ENCODE measurements around the gene ATP2B3.

The ATP2B3 gene

GRCh38 chrX:153624196-153625091 is 107.0 kb downstream of the ATP2B3 start:
- TF ChIP-seq FOXP2 (optimal IDR thresholded peaks at IDR 0.05; ENCODE audit: control extremely low read depth, extremely low read length, insufficient read depth) (no peak), EZH2 (IDR thresholded peaks at IDR 0.05) (no peak), POLR2AphosphoS5 (IDR thresholded peaks at IDR 0.05; ENCODE audit: borderline replicate concordance, low read depth, low read length) (no peak)
- Histone ChIP-seq H3K9ac (ENCODE audit: insufficient read length) (no peak overlapping the region), H3K9me3 (ENCODE audit: low read depth, low read length) (no peaks in the 10 kb centered on the region), H3K36me3 (ENCODE audit: insufficient read depth, low read length) (no peaks in the 10 kb centered on the region), H3K4me3 (no peak overlapping the region), H3K27ac (no peak overlapping the region)
- DNase-seq (ENCODE audit: low read depth, low spot score) = no peak

- Histone ChIP-seq H3K9me3 (ENCODE audit: low read depth, low read length) (no peaks in the 10 kb centered on the region), H3K9ac (ENCODE audit: insufficient read length) (no peak overlapping the region), H3K27ac (no peak overlapping the region), H3K36me3 (ENCODE audit: insufficient read depth, low read length) (no peaks in the 10 kb centered on the region), H3K4me3 (no peak overlapping the region)
- DNase-seq (ENCODE audit: low read depth, low spot score) = no peak
- TF ChIP-seq POLR2AphosphoS5 (IDR thresholded peaks at IDR 0.05; ENCODE audit: borderline replicate concordance, low read depth, low read length) (no peak), FOXP2 (optimal IDR thresholded peaks at IDR 0.05; ENCODE audit: control extremely low read depth, extremely low read length, insufficient read depth) (no peak), EZH2 (IDR thresholded peaks at IDR 0.05) (no peak)
These were observed 108.0 kb downstream of the ATP2B3 start for GRCh38 chrX:153625271-153626024.

- no peaks in the 10 kb centered on the region for H3K9me3 ChIP-seq (ENCODE audit: low read depth, low read length)
- H3K27ac ChIP-seq = no peak overlapping the region
- H3K9ac ChIP-seq (ENCODE audit: insufficient read length) = no peak overlapping the region
- DNase-seq (ENCODE audit: low read depth, low spot score) = no peak
- no peak for TF ChIP-seq FOXP2 (optimal IDR thresholded peaks at IDR 0.05; ENCODE audit: control extremely low read depth, extremely low read length, insufficient read depth)
- TF ChIP-seq POLR2AphosphoS5 (IDR thresholded peaks at IDR 0.05; ENCODE audit: borderline replicate concordance, low read depth, low read length) = no peak
- no peak for TF ChIP-seq EZH2 (IDR thresholded peaks at IDR 0.05)
- no peaks in the 10 kb centered on the region for H3K36me3 ChIP-seq (ENCODE audit: insufficient read depth, low read length)
- H3K4me3 ChIP-seq = no peak overlapping the region
These were observed 108.7 kb downstream of the ATP2B3 start for GRCh38 chrX:153626025-153626633.

- Histone ChIP-seq H3K9me3 (ENCODE audit: low read depth, low read length) (no peaks in the 10 kb centered on the region), H3K9ac (ENCODE audit: insufficient read length) (no peak overlapping the region), H3K4me3 (no peak overlapping the region), H3K27ac (no peak overlapping the region), H3K36me3 (ENCODE audit: insufficient read depth, low read length) (no peaks in the 10 kb centered on the region)
- TF ChIP-seq POLR2AphosphoS5 (IDR thresholded peaks at IDR 0.05; ENCODE audit: borderline replicate concordance, low read depth, low read length) = no peak
- no peak for TF ChIP-seq FOXP2 (optimal IDR thresholded peaks at IDR 0.05; ENCODE audit: control extremely low read depth, extremely low read length, insufficient read depth)
- no peak for TF ChIP-seq EZH2 (IDR thresholded peaks at IDR 0.05)
- DNase-seq (ENCODE audit: low read depth, low spot score) = no peak
These were observed 109.6 kb downstream of the ATP2B3 start for GRCh38 chrX:153626863-153627674.

- TF ChIP-seq POLR2AphosphoS5 (IDR thresholded peaks at IDR 0.05; ENCODE audit: borderline replicate concordance, low read depth, low read length) = no peak
- no peak for TF ChIP-seq EZH2 (IDR thresholded peaks at IDR 0.05)
- TF ChIP-seq FOXP2 (optimal IDR thresholded peaks at IDR 0.05; ENCODE audit: control extremely low read depth, extremely low read length, insufficient read depth) = no peak
- no peak overlapping the region for H3K9ac ChIP-seq (ENCODE audit: insufficient read length)
- no peaks in the 10 kb centered on the region for H3K9me3 ChIP-seq (ENCODE audit: low read depth, low read length)
These were observed 110.3 kb downstream of the ATP2B3 start for GRCh38 chrX:153627675-153628111.

GRCh38 chrX:153628129-153628528 is 110.7 kb downstream of the ATP2B3 start:
- H3K4me3 ChIP-seq = no peak overlapping the region
- no peak overlapping the region for H3K9ac ChIP-seq (ENCODE audit: insufficient read length)
- TF ChIP-seq POLR2AphosphoS5 (IDR thresholded peaks at IDR 0.05; ENCODE audit: borderline replicate concordance, low read depth, low read length) = no peak
- no peak for TF ChIP-seq EZH2 (IDR thresholded peaks at IDR 0.05)
- no peaks in the 10 kb centered on the region for H3K36me3 ChIP-seq (ENCODE audit: insufficient read depth, low read length)
- no peaks in the 10 kb centered on the region for H3K9me3 ChIP-seq (ENCODE audit: low read depth, low read length)
- DNase-seq (ENCODE audit: low read depth, low spot score) = no peak
- no peak overlapping the region for H3K27ac ChIP-seq

More at GRCh38 chrX:153627675-153628111, 110.3 kb downstream of the ATP2B3 start:
- H3K27ac ChIP-seq = no peak overlapping the region
- H3K36me3 ChIP-seq (ENCODE audit: insufficient read depth, low read length) = no peaks in the 10 kb centered on the region
- no peak for DNase-seq (ENCODE audit: low read depth, low spot score)
- no peak overlapping the region for H3K4me3 ChIP-seq

- Histone ChIP-seq H3K9me3 (ENCODE audit: low read depth, low read length) (no peaks in the 10 kb centered on the region), H3K27ac (no peak overlapping the region), H3K9ac (ENCODE audit: insufficient read length) (no peak overlapping the region), H3K36me3 (ENCODE audit: insufficient read depth, low read length) (no peaks in the 10 kb centered on the region), H3K4me3 (no peak overlapping the region)
- TF ChIP-seq EZH2 (IDR thresholded peaks at IDR 0.05) = no peak
- no peak for TF ChIP-seq POLR2AphosphoS5 (IDR thresholded peaks at IDR 0.05; ENCODE audit: borderline replicate concordance, low read depth, low read length)
- TF ChIP-seq FOXP2 (optimal IDR thresholded peaks at IDR 0.05; ENCODE audit: control extremely low read depth, extremely low read length, insufficient read depth) = no peak
- no peak for DNase-seq (ENCODE audit: low read depth, low spot score)
These were observed 111.2 kb downstream of the ATP2B3 start for GRCh38 chrX:153628665-153629064.

All from SK-N-MC (cell line).